ENCODE measurements around the gene USP7. TPM values are rescaled to one million over a fixed set of nuclear protein-coding genes. Genes with fewer than 3 reads are reported as not detected.

USP7 gene
- total and polyA plus RNA-seq, 10 of the 15 experiments (the other 5 are each of a cell fraction or from before 2014, with no cell fraction given): 16.2 to 133 (median 60.5) TPM

GRCh38 chr16:8899709-8900317, 63.9 kb downstream of the USP7 start:
- no peak for FAIRE-seq
- H3K4me2 ChIP-seq (ENCODE audit: control insufficient read depth, insufficient read depth): no peak overlapping the region
- intact Hi-C loops (cut with micrococcal nuclease; ENCODE audit: unreplicated experiment): no loop called here
- BruUV-seq (replicated peaks): no TSS peak
- no peaks in the 10 kb centered on the region for H3K27me3 ChIP-seq (replicated peaks in 1 of 2; ENCODE audit: control insufficient read depth in 2 of 2, insufficient read depth in 2 of 2, low read length in 1 of 2)
- H3K9ac ChIP-seq (ENCODE audit: control insufficient read depth, insufficient read depth, low read length): no peak overlapping the region
- ChIA-PET CTCF (interaction anchor here (0.7 to 4.4 kb wide), 21 partner anchors 8 to 333 kb away, joined by 3 to 20 read pairs (median 4); partner anchors contain the start of gene LITAFD), SMC1A (ENCODE audit: uncharacterized antibody, unreplicated experiment) (interaction anchor here (1.0 to 4.3 kb wide), 12 partner anchors 9 to 240 kb away, joined by 3 to 28 read pairs (median 4); no protein-coding TSS in a partner anchor), RAD21 (ENCODE audit: unreplicated experiment) (interaction anchor here (0.6 to 3.5 kb wide), 7 partner anchors 8 to 240 kb away, joined by 3 to 14 read pairs (median 4); partner anchors contain the start of gene CARHSP1), POLR2A (interaction anchor here (1.5 kb wide), 1 partner anchor 48 kb away, joined by 3 read pairs; no protein-coding TSS in a partner anchor)
- H4K20me1 ChIP-seq (ENCODE audit: control insufficient read depth, insufficient read depth): no peaks in the 10 kb centered on the region
- no peak overlapping the region for H3K4me3 ChIP-seq
- peaks cover 41 to 75% of the 10 kb centered on the region in 2 experiments for H3K36me3 ChIP-seq (ENCODE audit: control insufficient read depth in 2 of 2, insufficient read depth in 2 of 2, low read length in 1 of 2)
- peaks cover 5% of the 10 kb centered on the region for H3K4me1 ChIP-seq (ENCODE audit: control insufficient read depth, insufficient read depth, low read length)
- in situ Hi-C loops (cut with MboI): loop anchor here (5.0 kb wide), 1 partner anchor 232 kb away; no protein-coding TSS in a partner anchor
- peak overlapping the region; percentile 18; the same call in 1 of the 2 replicates for H3K27ac ChIP-seq (ENCODE audit: control insufficient read depth, insufficient read depth)
- H3K9me3 ChIP-seq (replicated peaks; ENCODE audit: control insufficient read depth, insufficient read depth, low read length): no peaks in the 10 kb centered on the region
- H2AFZ ChIP-seq (ENCODE audit: control insufficient read depth, low read depth, low read length): no peak overlapping the region
- H3K79me2 ChIP-seq (ENCODE audit: control insufficient read depth, insufficient read depth, low read length): no peaks in the 10 kb centered on the region
- 54% methylated on average over 9 of the region's 9 CpGs for WGBS (ENCODE audit: insufficient coverage, insufficient replicate concordance, low lambda C conversion rate, missing lambda C conversion rate)
- ATAC-seq: peak; percentile 90
- no peak for DNase-seq (ENCODE audit: low read depth, low spot score)
- TF ChIP-seq SKIL (IDR thresholded peaks at IDR 0.05; ENCODE audit: low read depth, poor library complexity, severe bottlenecking) (peak; percentile 18), NKRF (conservative IDR thresholded peaks at IDR 0.05) (no peak), CTCF (IDR thresholded peaks at IDR 0.05 in 2 of 3, conservative IDR thresholded peaks at IDR 0.05 in 1 of 3; ENCODE audit: control insufficient read depth in 2 of 3, extremely low read depth in 1 of 3, insufficient read depth in 1 of 3, low read depth in 3 of 3, low read length in 3 of 3) (peak in 1 of 3 experiments; percentile 31; a peak in 1 of 6 replicates), RAD21 (IDR thresholded peaks at IDR 0.05; ENCODE audit: insufficient read depth, low read depth, low read length) (no peak), PBX3 (IDR thresholded peaks at IDR 0.05; ENCODE audit: insufficient replicate concordance, low read depth, low read length) (no peak), ZNF687 (IDR thresholded peaks at IDR 0.05) (0 out of 2 replicates have a peak, but pooled peaks have one; percentile 46), BHLHE40 (IDR thresholded peaks at IDR 0.05; ENCODE audit: borderline replicate concordance in 1 of 2, low read depth in 2 of 2, low read length in 1 of 2) (peak in 1 of 2 experiments; percentile 27; a peak in 1 of 4 replicates), MEF2B (IDR thresholded peaks at IDR 0.05; ENCODE audit: partially characterized antibody, poor library complexity, severe bottlenecking) (peak; percentile 46)

Data from GM12878 (cell line).